ENCODE results near the gene DHCR24. TPM values are rescaled to one million over a fixed set of nuclear protein-coding genes. Genes with fewer than 3 reads are reported as not detected.

Gene DHCR24
- total RNA-seq, 2 experiments from 2014 or later: 59.5 to 64.7 TPM

DNA sequence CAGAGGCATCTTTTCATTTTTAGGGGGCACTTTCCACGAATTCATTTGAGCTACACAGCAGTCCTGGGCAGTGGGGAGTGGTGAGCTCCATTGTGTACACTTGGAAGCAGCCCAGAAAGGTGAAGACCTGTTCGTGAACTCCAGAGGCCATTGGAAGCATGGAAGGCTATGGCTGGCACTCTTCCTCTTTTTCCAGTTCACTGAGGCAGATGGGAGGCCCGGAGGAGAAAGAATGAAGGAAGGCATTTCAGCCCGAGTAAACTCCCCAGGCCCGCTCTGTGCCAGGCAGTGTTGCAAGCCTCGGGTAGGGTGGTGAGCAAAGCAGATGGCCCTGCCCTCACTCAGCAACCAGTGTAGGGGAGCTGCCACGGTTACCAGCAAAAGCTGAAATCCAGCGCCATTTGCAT is 673 bp upstream of the DHCR24 start:
- CTCF ChIA-PET: interaction anchor here (1.2 to 2.4 kb wide), 2 partner anchors 57 to 63 kb away, joined by 4 to 8 read pairs; no protein-coding TSS in a partner anchor
- peak overlapping the region; percentile 89 for H3K4me3 Mint-ChIP-seq
- no peaks in the 10 kb centered on the region for H3K9me3 Mint-ChIP-seq
- H3K27me3 Mint-ChIP-seq: peaks cover 10% of the 10 kb centered on the region
- peaks cover 23% of the 10 kb centered on the region for H3K36me3 Mint-ChIP-seq (ENCODE audit: low read depth)
- ATAC-seq (no peak), DNase-seq (peak; percentile 7)
- POLR2A ChIA-PET: interaction anchor here (0.8 to 2.3 kb wide), 6 partner anchors 11 to 998 kb away, joined by 3 to 9 read pairs (median 5); partner anchors contain the start of genes TTC22 and YIPF1
- H3K27ac Mint-ChIP-seq: peak overlapping the region; percentile 48
- intact Hi-C loops (cut with micrococcal nuclease): no loop called here
- TF ChIP-seq, protein P1, sequence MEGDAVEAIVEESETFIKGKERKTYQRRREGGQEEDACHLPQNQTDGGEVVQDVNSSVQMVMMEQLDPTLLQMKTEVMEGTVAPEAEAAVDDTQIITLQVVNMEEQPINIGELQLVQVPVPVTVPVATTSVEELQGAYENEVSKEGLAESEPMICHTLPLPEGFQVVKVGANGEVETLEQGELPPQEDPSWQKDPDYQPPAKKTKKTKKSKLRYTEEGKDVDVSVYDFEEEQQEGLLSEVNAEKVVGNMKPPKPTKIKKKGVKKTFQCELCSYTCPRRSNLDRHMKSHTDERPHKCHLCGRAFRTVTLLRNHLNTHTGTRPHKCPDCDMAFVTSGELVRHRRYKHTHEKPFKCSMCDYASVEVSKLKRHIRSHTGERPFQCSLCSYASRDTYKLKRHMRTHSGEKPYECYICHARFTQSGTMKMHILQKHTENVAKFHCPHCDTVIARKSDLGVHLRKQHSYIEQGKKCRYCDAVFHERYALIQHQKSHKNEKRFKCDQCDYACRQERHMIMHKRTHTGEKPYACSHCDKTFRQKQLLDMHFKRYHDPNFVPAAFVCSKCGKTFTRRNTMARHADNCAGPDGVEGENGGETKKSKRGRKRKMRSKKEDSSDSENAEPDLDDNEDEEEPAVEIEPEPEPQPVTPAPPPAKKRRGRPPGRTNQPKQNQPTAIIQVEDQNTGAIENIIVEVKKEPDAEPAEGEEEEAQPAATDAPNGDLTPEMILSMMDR (IDR thresholded peaks at IDR 0.05): no peak
- peaks cover 35% of the 10 kb centered on the region for H3K4me1 Mint-ChIP-seq (ENCODE audit: low read depth)

DNA sequence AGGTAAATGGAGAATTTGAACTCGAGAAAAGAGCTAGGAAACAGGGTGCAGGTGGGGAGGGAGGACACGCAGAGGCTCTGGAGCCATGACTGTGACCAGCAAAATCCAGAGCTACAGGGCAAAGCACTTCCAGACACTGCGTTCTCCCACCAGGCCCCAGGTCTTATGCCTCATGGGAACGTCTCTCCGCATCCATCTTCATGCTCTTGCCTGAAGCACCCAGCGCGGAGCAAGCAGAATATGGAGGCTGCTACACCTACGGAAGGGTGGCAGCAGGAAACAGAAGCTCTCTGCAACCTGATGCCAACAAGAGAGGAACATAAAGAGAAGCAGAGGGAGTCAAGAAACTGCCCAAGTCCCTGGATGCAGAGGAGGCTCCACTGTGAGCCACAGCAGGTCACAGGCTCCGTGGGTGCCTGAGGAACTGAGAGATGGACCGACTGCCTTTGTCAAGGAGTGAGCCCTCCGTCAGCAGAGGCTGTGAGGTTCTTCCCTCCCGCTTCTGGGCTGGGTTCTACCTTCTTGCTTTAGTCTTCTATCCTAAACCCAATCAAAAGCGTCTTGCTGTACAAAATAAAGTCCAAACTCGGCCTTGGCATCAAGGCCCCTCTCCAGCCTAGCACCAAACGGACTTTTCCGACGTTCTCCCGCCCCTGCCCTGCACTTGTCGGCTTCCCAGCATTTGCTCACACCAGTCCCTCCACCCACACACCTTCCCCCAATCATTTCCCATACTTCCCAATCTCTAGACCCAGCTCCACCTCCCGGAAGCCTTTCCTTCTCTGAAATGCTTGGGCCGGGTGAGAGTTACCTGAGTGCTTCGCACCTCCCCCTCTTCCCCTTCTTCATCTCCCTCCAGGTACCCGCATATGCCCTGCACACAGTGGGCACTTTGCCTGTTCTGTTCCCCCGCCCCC is 930 bp downstream of the DHCR24 start:
- Mint-ChIP-seq H3K4me1 (ENCODE audit: low read depth) (peaks cover 42% of the 10 kb centered on the region), H3K27me3 (peaks cover 10% of the 10 kb centered on the region), H3K4me3 (peak overlapping the region; percentile 89), H3K36me3 (ENCODE audit: low read depth) (peaks cover 38% of the 10 kb centered on the region), H3K9me3 (no peaks in the 10 kb centered on the region), H3K27ac (peak overlapping the region; percentile 83)
- TF ChIP-seq, protein P1 (IDR thresholded peaks at IDR 0.05): no peak
- POLR2A ChIA-PET: interaction anchor here (0.7 to 2.3 kb wide), 7 partner anchors 10 to 304 kb away, joined by 3 to 9 read pairs (median 5); partner anchors contain the start of gene TTC22
- intact Hi-C loops (cut with micrococcal nuclease): no loop called here
- ATAC-seq (no peak), DNase-seq (no peak)
- CTCF ChIA-PET: interaction anchor here (0.6 to 2.6 kb wide), 8 partner anchors 38 to 762 kb away, joined by 3 to 8 read pairs (median 4); partner anchors contain the start of gene TTC22

DNA sequence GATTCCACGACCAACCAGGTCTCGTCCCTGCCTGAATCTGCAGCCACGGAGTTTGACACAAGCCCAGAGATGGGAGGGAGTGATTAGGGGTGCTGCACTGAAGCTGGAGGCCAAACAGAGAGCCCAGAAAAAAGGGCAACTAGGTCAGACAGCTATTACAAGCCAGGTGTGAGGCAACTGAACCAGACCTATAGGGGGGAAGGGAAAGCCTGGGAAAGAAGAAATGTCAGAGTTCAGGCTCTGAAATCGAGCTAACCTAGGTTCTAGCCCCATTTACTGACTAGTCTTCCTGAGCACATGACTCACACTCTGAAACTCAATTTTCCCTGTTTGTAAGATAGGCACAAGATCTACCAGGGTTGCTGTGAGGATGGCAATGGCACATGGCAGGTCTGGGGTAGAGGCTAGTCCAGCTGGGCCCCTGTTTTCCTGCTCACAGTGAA is 1.7 kb downstream of the DHCR24 start:
- CTCF ChIA-PET: interaction anchor here (1.6 to 2.6 kb wide), 3 partner anchors 37 to 84 kb away, joined by 4 to 6 read pairs (median 5); partner anchors contain the start of gene TTC22
- Mint-ChIP-seq H3K27ac (peak overlapping the region; percentile 3), H3K4me1 (ENCODE audit: low read depth) (peaks cover 42% of the 10 kb centered on the region), H3K9me3 (no peaks in the 10 kb centered on the region), H3K4me3 (peak overlapping the region; percentile 89), H3K36me3 (ENCODE audit: low read depth) (peaks cover 42% of the 10 kb centered on the region), H3K27me3 (peaks cover 10% of the 10 kb centered on the region)
- intact Hi-C loops (cut with micrococcal nuclease): no loop called here
- POLR2A ChIA-PET: interaction anchor here (0.9 kb wide), 1 partner anchor 12 kb away, joined by 3 read pairs; no protein-coding TSS in a partner anchor
- DNase-seq (no peak), ATAC-seq (no peak)
- TF ChIP-seq, protein P1 (IDR thresholded peaks at IDR 0.05): no peak

DNA sequence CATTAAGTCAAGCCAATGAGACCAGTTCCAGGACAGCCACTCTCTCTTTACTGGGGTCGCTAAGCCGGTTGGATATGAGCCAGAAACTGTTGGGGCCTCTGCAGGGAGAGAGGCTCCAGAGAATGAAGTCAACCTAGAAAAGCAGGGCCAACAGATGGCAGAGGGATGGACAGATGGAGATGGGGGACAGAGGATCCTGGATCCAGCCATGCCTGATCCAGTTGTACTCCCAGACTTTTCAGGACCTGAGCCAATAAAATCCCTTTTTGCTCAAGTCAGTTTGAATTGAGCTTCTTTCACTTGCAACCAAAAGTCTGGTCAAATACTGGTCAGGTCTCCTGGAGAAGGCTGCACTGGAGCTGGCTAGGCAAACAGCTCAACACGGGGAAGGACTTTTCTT is 2.2 kb downstream of the DHCR24 start:
- CTCF ChIA-PET: interaction anchor here (1.8 to 2.6 kb wide), 2 partner anchors 36 to 60 kb away, joined by 4 to 5 read pairs; no protein-coding TSS in a partner anchor
- peaks cover 43% of the 10 kb centered on the region for H3K4me1 Mint-ChIP-seq (ENCODE audit: low read depth)
- ATAC-seq (no peak), DNase-seq (no peak)
- intact Hi-C loops (cut with micrococcal nuclease): no loop called here
- H3K36me3 Mint-ChIP-seq (ENCODE audit: low read depth): peaks cover 46% of the 10 kb centered on the region
- TF ChIP-seq, protein P1 (IDR thresholded peaks at IDR 0.05): no peak
- H3K27me3 Mint-ChIP-seq: peaks cover 9% of the 10 kb centered on the region
- H3K27ac Mint-ChIP-seq: no peak overlapping the region
- H3K9me3 Mint-ChIP-seq: no peaks in the 10 kb centered on the region
- POLR2A ChIA-PET: interaction anchor here (0.9 kb wide), 1 partner anchor 12 kb away, joined by 3 read pairs; no protein-coding TSS in a partner anchor
- peak overlapping the region; percentile 89 for H3K4me3 Mint-ChIP-seq

Measured in activated CD8-positive, alpha-beta T cell treated with anti-CD3 and anti-CD28 coated beads for 36 hours (primary cell).